ENCODE data around the gene RAD51B.

Gene RAD51B

DNA sequence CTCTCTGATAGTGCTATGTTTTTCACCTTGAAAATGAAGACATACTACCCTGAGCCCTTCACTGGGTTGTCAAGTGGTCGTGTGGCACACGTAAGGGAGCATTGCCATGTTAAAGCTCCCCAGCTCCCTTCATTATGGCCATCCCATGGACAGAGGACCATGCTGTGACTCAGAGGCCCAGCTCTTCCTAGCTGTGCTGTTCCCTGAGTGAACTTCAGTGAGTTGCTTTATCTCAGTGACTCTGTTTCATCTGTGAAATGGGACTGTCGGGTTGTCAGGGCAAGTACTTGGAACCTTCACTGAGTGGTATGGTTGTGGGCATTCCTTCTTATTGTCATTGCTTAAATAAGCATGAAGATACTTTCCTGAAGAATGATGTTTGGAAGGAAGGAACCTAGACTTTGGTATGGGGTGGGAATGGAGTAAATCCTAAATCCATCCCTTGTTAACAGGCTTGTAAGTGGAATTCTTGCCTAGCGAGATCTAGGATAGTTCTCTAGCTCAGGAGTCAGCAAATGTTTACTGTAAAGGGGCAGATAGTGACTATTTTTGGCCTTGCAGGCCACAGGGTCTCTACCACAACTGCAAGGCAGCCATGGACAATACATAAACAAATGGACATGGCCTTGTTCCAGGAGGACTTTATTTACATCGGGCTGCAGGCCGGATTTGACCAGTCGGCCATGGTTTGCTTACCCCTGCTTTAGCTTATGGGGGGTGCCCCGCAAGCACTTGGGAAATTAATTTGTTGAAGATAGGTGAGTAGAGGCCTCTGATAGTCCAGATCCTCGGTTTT lies 689.8 kb downstream of the RAD51B start:
- DNase-seq (ENCODE audit: low read depth in 3 of 3), result no peak

- DNase-seq (ENCODE audit: low read depth in 3 of 3), result no peak
Measured at GRCh38 chr14:68510201-68511128, 690.9 kb downstream of the RAD51B start.

DNA sequence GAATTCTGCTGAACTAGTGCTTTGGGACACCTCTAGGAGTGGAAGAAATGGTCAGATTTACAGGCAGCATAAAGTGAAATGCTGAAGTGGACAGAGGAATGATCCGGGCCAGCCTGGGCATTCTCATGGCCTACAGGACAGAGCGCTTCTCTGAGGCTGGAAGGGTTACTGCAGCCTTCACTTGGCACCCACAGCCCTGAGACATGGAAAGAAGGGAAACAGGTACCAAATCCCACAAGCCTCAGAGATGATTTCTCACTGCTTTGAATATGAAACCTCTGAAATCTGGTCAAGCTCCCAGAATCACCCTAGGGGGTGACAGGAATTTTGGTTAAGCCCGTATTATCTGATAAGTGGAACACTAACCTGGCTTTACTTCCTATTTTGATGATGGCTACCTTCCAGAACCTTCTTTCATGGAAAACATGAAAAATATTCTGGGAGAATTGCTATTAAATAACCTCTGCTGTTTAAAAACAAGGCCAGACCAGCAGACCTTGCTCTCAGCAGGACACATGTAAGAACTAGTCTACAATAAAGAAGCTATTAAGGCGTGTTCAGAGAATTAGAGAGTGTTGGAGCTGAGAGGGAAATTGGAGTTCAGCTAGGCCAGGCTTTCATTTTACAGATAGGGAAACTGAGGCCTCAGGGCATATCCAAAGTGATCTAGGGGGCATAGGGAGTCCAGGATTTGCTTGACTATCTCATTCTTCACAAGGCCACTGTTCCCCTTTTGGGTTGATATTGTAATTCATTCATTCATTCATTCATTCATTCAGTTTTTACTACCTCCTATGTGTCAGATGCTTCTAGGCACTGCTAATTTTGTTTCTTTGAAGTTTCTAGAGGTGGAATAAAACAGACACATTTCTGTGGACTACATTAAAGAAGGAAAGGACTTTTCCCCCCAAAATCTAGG lies 691.8 kb downstream of the RAD51B start:
- DNase-seq (ENCODE audit: low read depth in 3 of 3), result no peak

- no peak for DNase-seq (ENCODE audit: low read depth in 3 of 3)
Measured at GRCh38 chr14:68512088-68512487, 692.5 kb downstream of the RAD51B start.

DNA sequence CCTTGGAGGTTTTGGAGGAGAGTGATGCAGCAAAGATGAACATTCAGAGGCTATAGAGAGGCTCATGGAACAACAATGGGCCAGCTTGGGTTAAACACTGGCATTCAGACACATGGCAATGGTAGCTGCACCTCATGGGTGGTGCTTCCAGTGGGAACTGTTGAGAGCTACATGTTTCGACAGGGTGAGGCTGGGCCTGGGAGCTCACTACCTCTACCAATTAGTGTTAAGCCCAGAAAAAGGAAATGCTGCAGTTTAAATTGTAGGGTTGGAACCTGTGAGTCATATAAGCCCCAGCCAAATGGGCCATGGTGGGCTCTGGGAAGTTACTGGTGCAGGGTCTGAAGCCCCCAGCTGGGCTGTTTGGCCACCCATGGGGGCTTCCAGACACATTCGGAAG lies 693.6 kb downstream of the RAD51B start:
- no peak for DNase-seq (ENCODE audit: low read depth in 3 of 3)

DNA sequence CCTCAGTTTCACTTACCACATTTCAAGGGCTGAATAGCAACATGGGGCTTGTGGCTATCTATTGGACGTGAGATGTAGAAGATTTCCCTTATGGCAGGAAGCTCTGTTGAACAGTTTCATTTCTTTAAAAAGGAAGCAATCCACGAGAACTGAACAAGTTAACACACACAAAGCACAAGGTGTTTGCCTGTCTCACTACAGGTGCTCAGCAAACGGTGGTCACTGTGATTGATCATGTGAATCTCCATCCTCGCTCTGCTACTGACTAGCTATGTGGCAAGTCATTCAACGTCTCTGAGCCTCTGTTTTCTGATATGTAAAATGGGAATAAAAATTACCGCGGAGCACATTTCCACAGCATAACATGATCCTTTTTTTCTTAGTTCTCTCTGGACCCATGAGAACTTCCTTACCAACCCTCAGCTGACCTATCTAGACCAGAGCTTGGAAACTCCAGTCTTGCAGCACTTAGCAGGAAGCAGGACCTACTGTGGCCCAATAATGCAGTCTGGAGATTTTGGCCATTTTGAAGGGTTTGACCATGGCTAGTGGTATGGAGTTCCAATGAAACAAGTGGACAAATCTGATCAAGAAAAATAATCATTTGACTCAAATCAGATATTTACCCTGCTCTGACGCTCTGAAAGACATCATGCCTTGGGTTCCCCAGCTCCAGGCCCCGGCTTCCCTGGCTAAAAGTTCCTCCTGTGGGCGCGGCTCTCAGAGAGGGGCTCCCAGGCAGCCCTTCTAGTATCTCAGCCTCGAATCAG lies 694.4 kb downstream of the RAD51B start:
- no peak for DNase-seq (ENCODE audit: low read depth in 3 of 3)

- DNase-seq (ENCODE audit: low read depth in 3 of 3), result no peak
Measured at GRCh38 chr14:68514608-68515194, 695.1 kb downstream of the RAD51B start.

- DNase-seq (ENCODE audit: low read depth in 3 of 3), result no peak
Measured at GRCh38 chr14:68516342-68516741, 696.8 kb downstream of the RAD51B start.

DNA sequence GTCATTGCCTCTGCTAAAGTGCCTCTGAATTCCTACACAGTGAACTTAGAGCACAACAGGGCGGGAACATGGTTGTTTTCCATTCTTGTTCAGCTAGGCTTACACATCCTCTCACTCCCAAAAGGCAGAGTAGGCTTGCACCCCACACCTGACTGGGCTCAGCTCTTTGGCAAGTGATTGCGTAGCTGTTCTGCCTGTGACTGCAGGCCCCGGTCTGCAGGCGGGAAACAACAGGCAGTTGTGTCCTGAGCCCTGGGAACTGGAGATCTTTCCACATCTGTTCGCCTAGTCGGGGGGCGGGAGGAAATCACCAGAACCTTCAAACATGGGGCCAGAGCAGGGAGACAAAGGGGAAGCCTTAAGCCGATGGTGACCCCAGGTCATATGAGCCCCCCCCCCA lies 698.6 kb downstream of the RAD51B start:
- DNase-seq (ENCODE audit: low read depth in 3 of 3), result no peak

GRCh38 chr14:68518761-68519670 lies 699.4 kb downstream of the RAD51B start:
- DNase-seq (ENCODE audit: low read depth in 3 of 3), result no peak

GRCh38 chr14:68519671-68520187 lies 700.1 kb downstream of the RAD51B start:
- DNase-seq (ENCODE audit: low read depth in 3 of 3), result no peak

DNA sequence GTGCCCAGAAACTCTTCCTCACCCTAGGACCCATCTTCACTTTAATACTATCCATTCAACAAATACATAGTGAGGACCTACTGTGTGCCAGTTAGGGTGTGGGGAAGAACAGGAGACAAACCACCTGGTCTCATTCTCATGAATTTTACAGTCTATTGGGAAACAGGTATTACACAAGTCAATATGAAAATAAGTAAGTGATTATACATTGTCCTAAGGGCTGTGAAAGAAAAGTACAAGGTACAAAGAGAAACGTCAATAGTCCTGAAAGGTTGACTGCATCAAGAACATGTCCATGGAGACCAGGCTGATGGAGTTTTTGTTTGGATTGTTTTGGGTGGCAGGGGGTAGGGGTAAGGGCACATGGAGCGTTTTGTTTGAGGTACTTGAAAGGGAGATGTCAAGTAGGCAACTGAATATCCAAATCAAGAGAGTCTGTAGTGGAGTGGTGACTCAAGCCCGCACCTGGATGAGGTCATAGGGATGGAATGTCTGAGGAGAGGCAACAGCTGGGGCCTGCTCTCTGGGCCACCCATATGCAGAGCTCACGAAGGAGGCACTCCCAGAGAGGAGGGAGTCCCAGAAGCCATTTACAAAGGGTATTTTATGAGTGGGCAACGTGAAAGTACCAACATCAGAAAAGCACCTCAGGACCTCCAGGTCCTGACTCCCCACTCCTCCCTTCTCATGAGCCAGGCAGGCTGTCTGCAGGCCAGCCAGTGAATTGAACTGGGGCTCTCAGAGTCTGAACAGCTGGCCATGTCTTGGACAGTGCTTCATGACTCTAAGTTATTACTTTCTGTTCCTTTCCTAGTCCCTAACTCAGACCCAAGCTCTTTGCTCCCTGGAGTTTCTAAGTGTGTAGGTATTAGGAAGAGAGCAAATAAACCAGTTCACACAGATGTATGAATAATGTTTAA lies 701.3 kb downstream of the RAD51B start:
- no peak for DNase-seq (ENCODE audit: low read depth in 3 of 3)

DNA sequence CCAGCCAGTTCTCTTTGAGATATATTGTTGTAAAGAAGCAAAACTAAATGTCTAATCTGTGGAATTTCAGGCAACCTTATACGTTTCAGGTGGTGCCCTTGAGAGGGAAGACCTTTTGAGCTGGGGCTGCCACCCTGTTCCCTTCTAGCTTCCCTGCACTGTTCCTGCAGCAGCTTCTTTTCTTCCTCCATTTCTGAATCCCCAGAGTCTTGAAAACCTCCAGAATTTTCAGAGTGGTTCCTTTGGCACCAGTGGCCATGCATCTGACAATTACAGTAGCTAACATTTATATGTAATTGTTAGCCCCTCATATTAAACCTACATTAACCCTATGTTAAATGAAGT lies 702.0 kb downstream of the RAD51B start:
- DNase-seq (ENCODE audit: low read depth in 3 of 3), result no peak

- DNase-seq (ENCODE audit: low read depth in 3 of 3), result no peak
Measured at GRCh38 chr14:68521961-68522509, 702.5 kb downstream of the RAD51B start.

DNA sequence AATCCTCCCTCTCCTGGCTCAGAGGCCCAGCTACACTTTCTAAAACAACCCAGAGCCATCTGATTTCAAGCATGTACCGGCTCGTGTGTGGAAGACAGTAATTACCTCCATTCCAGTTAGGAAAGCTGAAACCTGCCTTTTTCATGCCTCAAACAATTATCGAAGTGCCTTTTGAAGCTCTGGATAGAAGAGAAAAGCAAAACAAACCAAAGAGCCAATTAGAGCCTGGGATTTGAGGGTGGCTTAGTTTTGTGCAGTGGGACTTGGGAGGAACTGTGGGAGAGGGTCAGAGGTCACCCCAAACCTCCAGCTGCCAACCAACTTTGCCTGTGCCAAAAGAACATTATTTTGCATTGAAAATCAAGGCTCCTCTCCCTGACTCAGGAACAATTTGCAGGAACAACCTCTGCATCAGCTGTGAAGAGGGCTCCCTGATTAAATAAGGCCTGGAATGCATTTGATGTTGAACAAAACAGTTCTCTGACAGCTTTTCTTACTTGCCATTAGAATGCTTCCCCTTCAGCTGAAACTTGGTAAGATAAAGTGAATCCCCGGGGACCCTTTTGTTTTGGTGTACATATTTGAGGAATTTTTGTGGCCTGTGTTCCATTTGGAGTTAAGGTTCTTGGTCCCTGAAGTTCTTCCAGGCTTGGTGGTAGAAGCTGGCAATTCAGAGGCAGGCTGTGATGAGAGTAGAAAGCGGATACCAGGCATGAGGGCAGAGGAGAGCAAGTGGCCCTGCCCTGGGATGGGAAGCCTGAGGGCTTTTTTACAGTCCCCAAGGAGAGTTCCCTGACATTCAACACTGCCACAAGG lies 703.1 kb downstream of the RAD51B start:
- no peak for DNase-seq (ENCODE audit: low read depth in 3 of 3)

DNA sequence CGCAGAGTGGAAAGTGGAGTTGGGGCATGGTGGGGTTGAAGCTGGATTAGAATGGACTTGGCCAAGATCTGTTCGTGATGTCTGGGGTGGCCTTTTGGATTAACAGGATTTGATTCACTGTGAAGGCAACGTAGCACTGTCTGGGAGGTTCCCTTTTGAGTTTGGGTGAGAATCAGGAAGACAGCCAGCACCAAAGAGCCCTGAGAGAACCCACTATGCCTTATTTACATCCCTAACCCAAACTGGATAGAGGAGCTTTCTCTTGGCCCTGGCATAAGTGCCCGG lies 703.7 kb downstream of the RAD51B start:
- DNase-seq (ENCODE audit: low read depth in 3 of 3), result no peak

DNA sequence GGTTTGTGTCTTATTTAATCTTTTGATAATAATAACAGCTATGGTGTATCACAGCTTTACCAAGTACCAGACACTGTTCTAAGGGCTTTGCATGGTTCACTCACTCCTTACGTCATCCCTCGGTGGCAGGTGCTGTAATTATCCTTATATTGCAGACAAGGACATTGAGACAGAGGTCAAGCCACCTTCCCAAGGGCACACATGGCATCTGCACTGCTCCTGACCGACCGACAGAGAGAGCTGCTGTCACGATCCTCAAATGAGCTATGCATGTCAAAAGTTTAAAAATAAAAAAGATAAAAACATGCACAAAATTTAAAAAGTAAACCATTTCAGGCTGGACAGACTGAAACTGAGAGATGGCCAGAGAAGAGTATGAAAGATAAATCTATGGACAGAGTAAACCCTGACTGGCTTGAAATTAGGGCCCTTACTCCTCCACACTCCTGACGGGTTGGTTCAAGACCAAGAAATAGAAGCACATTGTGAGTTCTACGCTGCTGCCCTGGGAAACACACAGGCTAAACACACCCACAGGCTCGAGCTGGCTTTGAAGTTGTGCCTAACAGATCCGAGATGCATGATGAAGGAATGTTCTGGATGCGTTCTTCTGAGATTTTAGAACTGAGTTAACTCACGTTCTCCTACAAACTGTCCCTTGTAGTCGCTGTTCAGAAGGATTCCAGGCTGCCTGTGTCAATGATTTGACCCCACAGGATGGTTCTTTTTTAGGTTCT lies 704.6 kb downstream of the RAD51B start:
- DNase-seq (ENCODE audit: low read depth in 3 of 3), result no peak
